ENCODE data around the gene GHRHR. TPM values are rescaled to one million over a fixed set of nuclear protein-coding genes. Genes with fewer than 3 reads are reported as not detected.

Gene GHRHR
- total RNA-seq, 6 donors from 2014 or later = 0.67 to 3.1 (median 1.1) TPM; not detected in 2

DNA sequence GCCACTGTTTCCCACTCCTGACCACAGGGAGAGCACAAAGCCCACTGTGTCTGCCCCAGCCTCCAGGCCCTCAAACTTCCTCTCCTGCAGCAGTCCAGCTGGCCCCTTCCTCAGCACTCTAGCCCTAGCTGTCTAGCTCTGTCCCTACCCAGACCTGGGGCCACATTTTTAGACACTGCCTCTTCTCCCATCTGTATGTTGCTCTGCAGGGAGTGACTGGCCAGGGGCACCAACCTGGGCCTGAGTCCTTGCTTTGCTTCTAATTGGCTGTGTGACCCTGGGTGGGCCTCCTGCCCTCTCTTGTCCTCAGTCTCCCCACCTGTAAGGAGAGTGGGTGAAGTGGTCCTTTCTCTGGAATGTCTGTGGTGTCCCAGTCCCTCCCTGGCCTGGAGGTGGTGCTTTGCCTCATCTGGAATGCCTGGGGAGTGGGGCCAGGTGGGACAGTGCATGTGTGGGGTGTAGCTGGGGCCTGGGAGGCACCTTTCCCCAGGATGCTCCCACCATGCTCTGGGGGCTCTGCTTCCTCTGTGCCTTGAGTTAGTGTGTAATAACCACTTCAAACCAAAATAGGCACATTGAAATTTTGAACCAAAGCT lies 27.0 kb upstream of the GHRHR start:
- DNase-seq (no peak), ATAC-seq (ENCODE audit: low FRiP score in 2 of 2) (no peak)
- H3K27ac ChIP-seq = peak overlapping the region in 1 of 4 donors; percentile 31
- no peaks in the 10 kb centered on the region for H3K36me3 ChIP-seq
- H3K27me3 ChIP-seq = no peaks in the 10 kb centered on the region
- H3K4me3 ChIP-seq = no peak overlapping the region
- no peak for TF ChIP-seq POLR2A (IDR thresholded peaks at IDR 0.05)
- TF ChIP-seq EP300 (IDR thresholded peaks at IDR 0.05) = no peak
- TF ChIP-seq POLR2AphosphoS5 (IDR thresholded peaks at IDR 0.05) = no peak
- TF ChIP-seq, protein P1, sequence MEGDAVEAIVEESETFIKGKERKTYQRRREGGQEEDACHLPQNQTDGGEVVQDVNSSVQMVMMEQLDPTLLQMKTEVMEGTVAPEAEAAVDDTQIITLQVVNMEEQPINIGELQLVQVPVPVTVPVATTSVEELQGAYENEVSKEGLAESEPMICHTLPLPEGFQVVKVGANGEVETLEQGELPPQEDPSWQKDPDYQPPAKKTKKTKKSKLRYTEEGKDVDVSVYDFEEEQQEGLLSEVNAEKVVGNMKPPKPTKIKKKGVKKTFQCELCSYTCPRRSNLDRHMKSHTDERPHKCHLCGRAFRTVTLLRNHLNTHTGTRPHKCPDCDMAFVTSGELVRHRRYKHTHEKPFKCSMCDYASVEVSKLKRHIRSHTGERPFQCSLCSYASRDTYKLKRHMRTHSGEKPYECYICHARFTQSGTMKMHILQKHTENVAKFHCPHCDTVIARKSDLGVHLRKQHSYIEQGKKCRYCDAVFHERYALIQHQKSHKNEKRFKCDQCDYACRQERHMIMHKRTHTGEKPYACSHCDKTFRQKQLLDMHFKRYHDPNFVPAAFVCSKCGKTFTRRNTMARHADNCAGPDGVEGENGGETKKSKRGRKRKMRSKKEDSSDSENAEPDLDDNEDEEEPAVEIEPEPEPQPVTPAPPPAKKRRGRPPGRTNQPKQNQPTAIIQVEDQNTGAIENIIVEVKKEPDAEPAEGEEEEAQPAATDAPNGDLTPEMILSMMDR (IDR thresholded peaks at IDR 0.05) = no peak
- H3K4me1 ChIP-seq = peaks cover 9 to 30% (median 21%) of the 10 kb centered on the region in 4 donors
- no peaks in the 10 kb centered on the region for H3K9me3 ChIP-seq

DNA sequence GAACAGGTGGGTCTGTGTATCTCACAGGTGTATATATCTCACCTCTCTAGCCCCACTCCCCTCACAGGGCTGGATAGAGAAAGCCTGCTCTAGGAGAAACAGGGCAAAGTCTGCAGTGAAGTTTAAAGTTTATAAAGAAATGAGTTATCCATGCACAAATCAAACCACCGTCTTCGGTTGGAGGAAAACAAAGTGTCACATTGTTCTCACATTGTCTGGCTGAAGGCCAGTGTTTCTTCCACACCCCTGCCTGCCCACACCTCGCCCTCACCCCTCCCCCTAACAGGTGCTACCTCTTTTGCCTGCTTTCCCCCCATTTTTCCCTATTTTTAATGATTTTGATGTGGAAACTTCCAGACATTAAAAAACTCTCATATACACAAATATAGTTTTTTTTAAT lies 26.3 kb upstream of the GHRHR start:
- Histone ChIP-seq H3K27ac (no peak overlapping the region), H3K36me3 (no peaks in the 10 kb centered on the region), H3K4me1 (peaks cover 9 to 25% (median 18%) of the 10 kb centered on the region in 4 donors), H3K9me3 (no peaks in the 10 kb centered on the region), H3K27me3 (no peaks in the 10 kb centered on the region), H3K4me3 (no peak overlapping the region)
- ATAC-seq (ENCODE audit: low FRiP score in 2 of 2) (no peak), DNase-seq (no peak)
- 29 to 30% methylated on average over 3 of the region's 3 CpGs for WGBS, 2 donors
- TF ChIP-seq POLR2A (IDR thresholded peaks at IDR 0.05) (no peak), EP300 (IDR thresholded peaks at IDR 0.05) (no peak), POLR2AphosphoS5 (IDR thresholded peaks at IDR 0.05) (no peak)
- TF ChIP-seq, protein P1 (IDR thresholded peaks at IDR 0.05) = no peak

DNA sequence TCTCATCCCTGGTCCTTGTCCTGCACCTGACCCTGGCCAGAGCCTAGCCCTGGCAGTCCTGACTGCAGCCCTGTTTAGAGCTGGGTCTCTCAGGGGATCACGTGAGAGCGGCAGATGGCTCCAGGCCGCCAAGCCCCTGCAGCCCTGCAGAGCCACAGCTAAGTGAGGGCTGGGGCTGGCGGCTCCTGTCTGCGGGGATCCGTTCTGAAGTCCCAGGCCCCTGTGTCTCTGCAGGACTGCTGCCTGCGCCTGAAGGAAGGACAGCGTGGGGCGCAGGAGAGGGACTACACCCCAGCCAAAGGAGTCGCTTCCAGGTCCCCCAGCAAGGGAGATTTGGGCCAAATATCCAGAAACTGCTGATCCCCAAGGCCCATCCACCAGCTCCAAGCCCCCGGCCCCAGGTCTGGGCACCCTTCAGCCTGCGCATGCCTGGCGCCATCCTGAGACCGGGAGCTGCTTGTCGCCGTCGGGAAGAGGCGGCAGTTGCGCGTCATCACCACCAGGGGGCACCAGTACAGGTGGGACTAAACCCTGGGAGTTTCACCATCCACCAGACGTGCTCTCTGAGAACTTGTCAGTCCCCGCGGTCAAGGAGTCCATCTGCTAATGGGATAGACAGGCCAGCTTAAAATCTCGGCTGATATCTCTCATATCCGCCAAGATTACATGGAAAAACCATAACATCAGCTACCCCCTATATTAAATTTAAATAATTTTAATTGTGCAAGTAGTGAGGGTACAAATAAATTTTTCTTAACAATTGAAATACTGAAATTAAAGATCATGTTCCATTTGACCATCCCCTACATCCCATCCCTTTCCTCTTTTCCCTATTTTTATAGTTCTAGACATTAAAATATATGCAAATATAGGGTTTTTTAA lies 25.1 kb upstream of the GHRHR start:
- no peaks in the 10 kb centered on the region for H3K36me3 ChIP-seq
- 11 to 17% methylated on average over 6 to 20 of the region's 25 CpGs for WGBS, 2 donors
- H3K27ac ChIP-seq = no peak overlapping the region
- peaks cover 9 to 25% (median 18%) of the 10 kb centered on the region in 4 donors for H3K4me1 ChIP-seq
- TF ChIP-seq, protein P1 (IDR thresholded peaks at IDR 0.05) = peak; percentile 94 to 97 (median 95)
- TF ChIP-seq EP300 (IDR thresholded peaks at IDR 0.05) = no peak
- no peaks in the 10 kb centered on the region for H3K27me3 ChIP-seq
- ATAC-seq (ENCODE audit: low FRiP score in 2 of 2) (peak; percentile 78 to 91), DNase-seq (peak; percentile 84 to 93)
- H3K9me3 ChIP-seq = no peaks in the 10 kb centered on the region
- H3K4me3 ChIP-seq = no peak overlapping the region

DNA sequence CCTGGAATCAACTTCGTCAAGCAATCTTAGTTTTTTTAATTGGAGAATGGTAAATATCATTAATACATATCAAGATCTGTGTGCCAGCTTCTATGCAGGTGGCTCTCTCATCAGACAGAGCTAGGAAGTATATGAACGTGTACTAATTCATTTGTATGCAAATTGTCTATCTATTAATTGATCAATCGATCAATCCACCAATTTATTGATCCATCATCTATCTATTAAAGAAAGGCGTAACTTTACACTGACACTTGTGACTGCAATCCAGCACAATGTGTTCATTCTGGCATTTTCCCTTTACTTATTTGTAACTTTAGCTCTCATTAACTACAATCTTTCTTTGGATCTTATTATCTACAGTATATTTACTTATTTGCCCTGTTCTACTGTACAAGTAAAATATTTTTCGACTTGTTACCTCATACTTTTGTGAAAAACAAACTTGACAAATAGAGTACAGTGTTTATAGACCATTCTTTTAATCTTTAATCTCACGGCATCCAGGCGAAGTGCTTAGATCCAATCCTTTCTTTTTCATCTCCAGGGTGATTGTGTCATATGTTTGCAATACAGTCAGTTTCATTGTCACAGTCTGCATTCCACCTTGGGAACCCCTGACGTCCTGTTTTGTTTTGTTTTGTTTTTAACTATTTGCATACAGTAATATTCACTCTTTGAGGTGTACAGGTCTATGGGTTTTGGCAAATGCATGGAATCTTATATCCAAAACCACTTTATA lies 22.0 kb upstream of the GHRHR start:
- H3K9me3 ChIP-seq = peaks cover 0 to 7% (median 6%) of the 10 kb centered on the region in 4 donors
- peaks cover 0 to 17% (median 6%) of the 10 kb centered on the region in 4 donors for H3K4me1 ChIP-seq
- 50 to 53% methylated on average over 8 of the region's 8 CpGs for WGBS, 2 donors
- no peaks in the 10 kb centered on the region for H3K36me3 ChIP-seq
- ATAC-seq (ENCODE audit: low FRiP score in 2 of 2) = no peak
- DNase-seq = no peak
- no peaks in the 10 kb centered on the region for H3K27me3 ChIP-seq
- no peak overlapping the region for H3K27ac ChIP-seq
- TF ChIP-seq POLR2A (IDR thresholded peaks at IDR 0.05) (no peak), POLR2AphosphoS5 (IDR thresholded peaks at IDR 0.05) (no peak), EP300 (IDR thresholded peaks at IDR 0.05) (no peak)
- TF ChIP-seq, protein P1 (IDR thresholded peaks at IDR 0.05) = no peak
- no peak overlapping the region for H3K4me3 ChIP-seq
